Hepatocyte (in vitro differentiated cells): ENCODE measurements around the gene KRTAP5-6. TPM values are rescaled to one million over a fixed set of nuclear protein-coding genes. Genes with fewer than 3 reads are reported as not detected.

Source experiments
- DNase-seq: peaks from one replicate; pipeline ENCODE4 v3.0.0-alpha.2; 2016; ENCODE audit warnings: low spot score
- H2AFZ ChIP-seq: fragments of 200-600 bp; sonication (generic); 2 replicates; pipeline ENCODE4 v1.6.0; 2016; ENCODE audit warnings: antibody characterized with exemption, mild to moderate bottlenecking
- H3K27ac ChIP-seq: fragments of 200-600 bp; sonication (generic); 2 replicates; pipeline ENCODE4 v1.5.1; 2016; ENCODE audit warnings: mild to moderate bottlenecking
- H3K27me3 ChIP-seq: fragments of 200-600 bp; sonication (generic); 2 replicates; pipeline ENCODE4 v1.6.1; 2016
- H3K36me3 ChIP-seq: fragments of 200-600 bp; sonication (generic); replicated peaks from 2 replicates; pipeline ENCODE4 v1.5.1; 2016; ENCODE audit warnings: low read depth; ENCODE audit not compliant: insufficient read depth
- H3K4me1 ChIP-seq: fragments of 200-600 bp; sonication (generic); 2 replicates; pipeline ENCODE4 v1.5.1; 2016; ENCODE audit warnings: mild to moderate bottlenecking, moderate library complexity; ENCODE audit not compliant: insufficient read depth
- H3K4me2 ChIP-seq: fragments of 200-600 bp; sonication (generic); 2 replicates; pipeline ENCODE4 v1.6.0; 2016
- H3K4me3 ChIP-seq: fragments of 200-600 bp; sonication (generic); 2 replicates; pipeline ENCODE4 v1.5.1; 2016; ENCODE audit warnings: mild to moderate bottlenecking
- H3K79me2 ChIP-seq: fragments of 200-600 bp; sonication (generic); 2 replicates; pipeline ENCODE4 v1.6.0; 2017; ENCODE audit warnings: mild to moderate bottlenecking
- H3K9me2 ChIP-seq: fragments of 200-600 bp; sonication (generic); replicated peaks from 2 replicates; pipeline ENCODE4 v1.6.0; 2017; ENCODE audit warnings: mild to moderate bottlenecking; ENCODE audit not compliant: insufficient read depth
- H3K9me3 ChIP-seq: fragments of 200-600 bp; sonication (generic); 2 replicates; pipeline ENCODE4 v1.5.1; 2016; ENCODE audit warnings: low read depth, mild to moderate bottlenecking
- H4K20me1 ChIP-seq: fragments of 200-600 bp; sonication (generic); 2 replicates; pipeline ENCODE4 v1.6.0; 2016; ENCODE audit warnings: mild to moderate bottlenecking; ENCODE audit not compliant: insufficient read depth, poor library complexity, severe bottlenecking
- CTCF ChIP-seq: fragments of 200-600 bp; sonication (generic); IDR thresholded peaks from 2 replicates; pipeline ENCODE4 v1.5.1; 2016; ENCODE audit warnings: antibody characterized with exemption, mild to moderate bottlenecking; ENCODE audit not compliant: poor library complexity
- EZH2 ChIP-seq: fragments of 200-600 bp; sonication (generic); IDR thresholded peaks from 2 replicates; pipeline ENCODE4 v1.6.1; 2016; ENCODE audit warnings: antibody characterized with exemption, mild to moderate bottlenecking, borderline replicate concordance
- EZH2phosphoT487 ChIP-seq: fragments of 200-600 bp; sonication (generic); IDR thresholded peaks from one replicate; pipeline ENCODE4 v1.6.1; 2018; ENCODE audit warnings: antibody characterized with exemption, mild to moderate bottlenecking, low read depth, moderate library complexity; ENCODE audit not compliant: unreplicated experiment, severe bottlenecking
- WGBS: methylation state at CpG from one replicate; pipeline ENCODE4 v1.1.6; 2016; ENCODE audit warnings: low lambda C conversion rate; ENCODE audit errors: missing lambda C conversion rate; 5-methylcytosine and 5-hydroxymethylcytosine counted together
- polyA plus RNA-seq: library from polyadenylated mRNA; unstranded; fragments of >200 nt; fragmentation: Nextera tagmentation; extraction: Ambion mirVana; gene quantifications from 2 replicates; pipeline ENCODE4 v1.2.1, GENCODE V29; 2016
- total RNA-seq: library from RNA; depleted of rRNA; stranded (reverse); fragments of >200 nt; gene quantifications from 2 replicates; pipeline ENCODE4 v1.2.3, GENCODE V29; 2014

The KRTAP5-6 gene
- total and polyA plus RNA-seq, 2 experiments from 2014 or later = not detected

GRCh38 chr11:1732418-1733008 lies 35.5 kb downstream of the KRTAP5-6 start:
- no peak for TF ChIP-seq CTCF
- no peak for TF ChIP-seq EZH2
- TF ChIP-seq EZH2phosphoT487 = no peak

GRCh38 chr11:1733009-1733715 lies 36.2 kb downstream of the KRTAP5-6 start:
- H4K20me1 ChIP-seq = no peaks in the 10 kb centered on the region
- no peaks in the 10 kb centered on the region for H3K36me3 ChIP-seq
- no peaks in the 10 kb centered on the region for H3K79me2 ChIP-seq
- no peak for TF ChIP-seq EZH2phosphoT487
- no peak for TF ChIP-seq EZH2
- TF ChIP-seq CTCF = no peak
- H3K9me2 ChIP-seq = no peaks in the 10 kb centered on the region
- no peak for DNase-seq
- no peaks in the 10 kb centered on the region for H3K27me3 ChIP-seq
- no peaks in the 10 kb centered on the region for H3K9me3 ChIP-seq
- WGBS = 76% methylated on average over 8 of the region's 14 CpGs
- no peak overlapping the region for H2AFZ ChIP-seq
- H3K4me2 ChIP-seq = no peak overlapping the region
- no peak overlapping the region for H3K4me3 ChIP-seq
- no peak overlapping the region for H3K27ac ChIP-seq
- peaks cover 5% of the 10 kb centered on the region for H3K4me1 ChIP-seq

More at GRCh38 chr11:1732418-1733008, 35.5 kb downstream of the KRTAP5-6 start:
- H3K27me3 ChIP-seq = no peaks in the 10 kb centered on the region
- no peak for DNase-seq
- H3K79me2 ChIP-seq = no peaks in the 10 kb centered on the region
- no peak overlapping the region for H2AFZ ChIP-seq
- no peak overlapping the region for H3K4me2 ChIP-seq
- H3K4me1 ChIP-seq = peaks cover 5% of the 10 kb centered on the region
- no peaks in the 10 kb centered on the region for H3K9me2 ChIP-seq
- no peaks in the 10 kb centered on the region for H4K20me1 ChIP-seq
- no peaks in the 10 kb centered on the region for H3K9me3 ChIP-seq
- WGBS = 56% methylated on average over 13 of the region's 13 CpGs
- H3K4me3 ChIP-seq = no peak overlapping the region
- H3K36me3 ChIP-seq = no peaks in the 10 kb centered on the region
- no peak overlapping the region for H3K27ac ChIP-seq

GRCh38 chr11:1733716-1734640 lies 37.0 kb downstream of the KRTAP5-6 start:
- Histone ChIP-seq H3K9me3 (no peaks in the 10 kb centered on the region), H3K36me3 (no peaks in the 10 kb centered on the region), H3K4me2 (no peak overlapping the region), H2AFZ (no peak overlapping the region), H3K27me3 (no peaks in the 10 kb centered on the region), H3K27ac (no peak overlapping the region), H3K4me3 (no peak overlapping the region), H3K79me2 (no peaks in the 10 kb centered on the region), H3K4me1 (peaks cover 5% of the 10 kb centered on the region), H4K20me1 (no peaks in the 10 kb centered on the region), H3K9me2 (no peaks in the 10 kb centered on the region)
- TF ChIP-seq EZH2 (no peak), EZH2phosphoT487 (no peak), CTCF (no peak)
- no peak for DNase-seq
- WGBS = 84% methylated on average over 28 of the region's 28 CpGs
